Cerebellar nuclear complex (tissue), 1 donor: ENCODE data around the gene RNF103.
"Not testable (repeated sequence)": the region's sequence is repeated elsewhere in the genome, so short reads cannot be mapped to it uniquely, and the experiment has no call there.

Experiments used
- DNase-seq, 2 experiments: peaks; one replicate each; lab custom pipeline; 2025; lab: John Stamatoyannopoulos, UW

The RNF103 gene, protein sequence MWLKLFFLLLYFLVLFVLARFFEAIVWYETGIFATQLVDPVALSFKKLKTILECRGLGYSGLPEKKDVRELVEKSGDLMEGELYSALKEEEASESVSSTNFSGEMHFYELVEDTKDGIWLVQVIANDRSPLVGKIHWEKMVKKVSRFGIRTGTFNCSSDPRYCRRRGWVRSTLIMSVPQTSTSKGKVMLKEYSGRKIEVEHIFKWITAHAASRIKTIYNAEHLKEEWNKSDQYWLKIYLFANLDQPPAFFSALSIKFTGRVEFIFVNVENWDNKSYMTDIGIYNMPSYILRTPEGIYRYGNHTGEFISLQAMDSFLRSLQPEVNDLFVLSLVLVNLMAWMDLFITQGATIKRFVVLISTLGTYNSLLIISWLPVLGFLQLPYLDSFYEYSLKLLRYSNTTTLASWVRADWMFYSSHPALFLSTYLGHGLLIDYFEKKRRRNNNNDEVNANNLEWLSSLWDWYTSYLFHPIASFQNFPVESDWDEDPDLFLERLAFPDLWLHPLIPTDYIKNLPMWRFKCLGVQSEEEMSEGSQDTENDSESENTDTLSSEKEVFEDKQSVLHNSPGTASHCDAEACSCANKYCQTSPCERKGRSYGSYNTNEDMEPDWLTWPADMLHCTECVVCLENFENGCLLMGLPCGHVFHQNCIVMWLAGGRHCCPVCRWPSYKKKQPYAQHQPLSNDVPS

DNA sequence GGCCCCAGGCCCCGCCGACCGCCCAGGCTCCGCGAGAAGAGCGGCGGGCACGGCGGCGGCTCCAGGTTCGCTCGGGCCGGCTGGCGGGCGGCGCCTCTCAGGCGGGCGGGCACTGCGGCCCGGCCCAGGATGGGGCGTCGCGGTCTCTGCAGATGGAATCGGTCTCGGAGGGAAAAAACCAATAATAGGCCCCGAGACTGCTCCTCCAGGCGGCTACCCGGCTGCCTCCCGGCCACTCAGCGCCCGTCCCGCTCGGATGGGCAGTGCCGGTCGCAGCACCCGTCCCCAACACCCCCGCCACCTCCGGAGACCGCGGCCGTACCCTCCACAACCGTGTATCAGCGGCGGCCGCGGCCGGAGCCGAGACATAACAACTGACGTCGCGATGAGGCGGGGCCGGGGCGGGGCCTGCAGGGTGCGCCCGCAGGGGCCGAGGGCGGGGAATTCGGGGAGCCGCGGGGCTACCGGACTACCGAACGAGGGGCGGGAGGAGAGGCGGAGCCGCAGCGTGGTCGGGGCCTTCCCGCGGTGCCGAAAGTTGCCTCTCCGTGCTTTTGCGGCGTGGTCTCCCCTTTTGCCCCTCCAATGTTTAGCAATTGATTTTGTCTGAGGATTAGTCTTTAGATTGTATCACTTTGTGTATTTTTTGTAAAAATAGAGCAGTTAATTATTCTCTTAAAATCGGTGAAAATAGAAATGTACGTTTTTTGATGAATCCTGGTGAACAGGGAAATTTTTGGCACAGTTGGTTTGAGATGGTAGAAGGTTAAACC, at the start of gene RNF103:
TSS of gene RNF103 (minus strand) at position 372 of the 773 bp plus-strand sequence. CDS start 979 bp downstream, outside the sequence.
- peak; percentile 79 to 84 for DNase-seq

DNA sequence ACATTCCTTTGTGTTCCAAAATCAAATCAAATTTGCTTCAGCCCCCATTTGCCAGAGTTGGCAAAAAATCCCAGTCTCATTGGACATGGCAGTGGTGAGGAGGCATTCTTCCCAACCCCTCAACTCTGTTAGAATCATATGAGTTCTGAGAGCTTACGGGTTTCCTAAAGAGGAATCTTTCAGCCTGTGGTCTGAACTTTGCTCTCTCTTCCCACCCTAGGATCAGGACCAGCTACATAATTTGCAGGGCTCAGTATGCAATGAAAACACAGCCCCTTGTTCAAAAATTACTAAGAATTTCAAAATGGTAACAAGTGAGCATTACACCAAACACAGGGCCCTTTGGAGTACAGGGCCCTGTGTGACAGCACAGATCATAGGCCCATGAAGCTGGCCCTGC, 49.3 kb upstream of the RNF103 start:
- no peak for DNase-seq

DNA sequence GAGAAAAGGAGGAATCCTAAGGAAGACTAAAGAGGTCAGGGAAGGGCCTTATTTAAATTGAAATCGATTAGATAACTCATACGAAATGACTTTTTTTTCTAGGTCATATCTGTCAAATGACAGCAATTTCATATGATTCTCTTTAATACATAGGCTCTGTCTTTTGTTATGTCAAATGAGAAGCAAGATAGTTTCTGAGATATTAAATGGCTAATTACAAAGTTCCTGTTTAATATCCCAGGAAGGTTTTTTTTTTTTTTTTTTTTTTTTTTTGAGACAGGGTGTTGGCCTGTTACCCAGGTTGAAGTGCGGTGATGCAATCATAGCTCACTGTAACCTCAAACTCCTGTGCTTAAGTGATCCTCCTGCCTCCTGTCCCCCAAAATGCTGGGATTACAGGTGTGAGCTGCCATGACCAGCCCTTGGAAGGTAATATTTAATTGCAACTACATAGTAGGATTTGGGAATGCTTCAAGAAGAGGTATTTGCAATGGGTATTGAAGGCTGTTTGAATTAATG, 48.4 kb upstream of the RNF103 start:
- no peak for DNase-seq

DNA sequence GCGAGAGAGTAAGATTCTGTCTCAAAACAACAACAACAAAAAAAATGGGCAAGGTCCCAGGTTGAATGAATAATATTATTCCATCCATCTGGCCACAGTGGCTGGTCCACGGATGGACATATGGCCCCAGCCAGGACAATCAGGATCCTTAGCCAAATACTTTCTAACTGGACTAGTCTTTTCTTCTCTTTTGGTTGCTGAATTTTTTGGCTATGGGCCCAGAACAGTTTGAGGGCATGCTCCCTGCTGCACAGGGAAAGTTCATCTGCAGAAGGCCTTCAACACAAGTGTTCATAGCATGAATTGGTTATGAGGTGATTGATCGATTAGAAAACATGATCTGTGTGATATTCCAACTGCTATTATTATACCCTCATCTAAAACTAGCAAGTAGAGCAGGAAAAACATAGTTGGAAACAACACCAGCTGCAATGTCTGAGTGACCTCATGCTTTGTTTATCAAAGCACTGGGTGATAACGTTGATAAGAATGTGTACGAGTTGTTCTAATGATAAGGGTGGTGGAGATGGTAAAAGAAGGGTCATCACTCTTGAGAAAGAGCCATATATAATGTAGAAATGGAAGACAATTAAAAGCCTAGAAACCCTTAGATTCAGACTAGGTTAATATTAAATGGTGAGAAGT, 47.8 kb upstream of the RNF103 start:
- DNase-seq = peak; percentile 69 to 92

DNA sequence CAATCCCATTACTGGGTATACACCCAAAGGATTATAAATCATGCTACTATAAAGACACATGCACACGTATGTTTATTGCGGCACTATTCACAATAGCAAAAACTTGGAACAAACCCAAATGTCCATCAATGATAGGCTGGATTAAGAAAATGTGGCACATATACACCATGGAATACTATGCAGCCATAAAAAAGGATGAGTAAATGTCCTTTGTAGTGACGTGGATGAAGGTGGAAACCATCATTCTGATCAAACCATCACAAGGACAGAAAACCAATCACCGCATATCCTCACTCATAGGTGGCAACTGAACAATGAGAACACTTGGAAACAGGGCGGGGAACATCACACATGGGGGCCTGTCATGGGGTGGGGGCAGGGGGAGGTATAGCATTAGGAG, 45.7 kb upstream of the RNF103 start:
- not testable (repeated sequence) for DNase-seq

DNA sequence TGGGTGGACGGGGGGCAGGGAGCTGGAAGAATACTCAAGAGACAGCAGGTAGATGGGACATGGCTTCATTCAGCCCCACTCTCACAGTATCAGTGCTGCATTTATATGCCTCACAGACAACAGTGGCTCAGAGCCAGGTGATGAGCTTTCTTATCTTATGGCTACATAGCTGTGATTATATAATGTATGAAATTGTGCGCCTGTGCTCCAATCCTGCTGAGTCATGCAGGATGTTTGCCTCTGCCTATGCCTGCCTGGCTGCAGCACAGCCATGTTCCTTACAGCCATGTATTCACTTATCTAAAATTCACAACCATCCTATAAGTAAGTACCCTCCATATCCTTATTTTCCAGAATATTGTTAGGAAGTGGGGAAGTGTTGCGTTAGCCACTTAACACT, 37.7 kb upstream of the RNF103 start:
- no peak for DNase-seq

DNA sequence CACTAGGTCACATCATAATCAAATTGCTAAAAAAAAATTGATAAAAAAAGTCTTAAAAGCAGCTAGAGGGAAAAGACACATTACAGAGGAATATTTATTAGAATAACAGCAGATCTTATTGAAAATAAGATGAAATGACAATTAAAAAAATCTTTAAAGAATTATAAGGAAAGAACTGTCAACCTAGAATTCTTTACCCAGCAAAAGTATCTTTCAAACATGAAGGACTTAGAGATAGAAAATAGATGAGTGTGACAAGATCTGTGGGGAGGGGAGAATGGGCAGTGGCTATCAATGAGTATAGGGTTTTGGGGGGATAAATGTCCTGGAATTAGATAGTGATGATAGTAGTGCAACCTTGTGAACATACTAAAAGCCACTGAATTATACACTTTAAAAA, 26.5 kb upstream of the RNF103 start:
- no peak for DNase-seq

DNA sequence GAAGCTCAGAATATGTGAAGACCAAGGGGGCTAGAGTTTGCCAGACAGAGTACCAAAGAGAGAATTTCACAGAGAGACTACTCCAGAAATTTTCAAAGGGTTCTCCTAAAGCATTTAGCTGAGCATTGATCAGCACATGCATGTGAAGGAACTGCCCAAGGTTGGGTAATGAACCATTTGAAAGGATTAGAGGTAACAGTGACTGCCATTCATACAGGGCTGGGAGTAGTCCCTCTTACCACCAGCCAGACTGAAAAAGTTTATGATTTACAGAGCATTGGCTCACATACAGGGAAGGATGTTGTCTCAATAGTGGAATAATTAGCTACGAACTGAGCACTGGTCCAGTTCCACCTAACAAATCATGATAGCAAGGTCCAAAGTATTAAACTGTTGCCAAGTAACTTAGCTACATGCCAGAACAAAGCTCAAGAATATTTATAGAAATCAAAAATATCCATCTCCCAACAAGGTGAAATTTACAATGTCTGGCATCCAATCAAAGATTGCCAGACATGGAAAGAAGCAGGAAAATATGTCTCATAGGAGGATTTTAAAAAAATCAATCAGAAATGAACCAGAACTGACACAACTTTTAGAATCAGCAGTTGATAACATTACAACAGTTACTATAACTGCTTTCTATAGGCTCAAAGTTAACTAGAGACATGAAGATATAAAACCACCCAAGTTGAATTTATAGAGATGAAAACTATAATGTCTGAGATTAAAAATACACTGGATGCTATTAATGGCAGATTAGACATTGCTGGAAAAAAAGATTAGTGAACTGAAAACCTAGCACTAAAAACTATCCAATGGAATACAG, 25.7 kb upstream of the RNF103 start:
- no peak for DNase-seq

DNA sequence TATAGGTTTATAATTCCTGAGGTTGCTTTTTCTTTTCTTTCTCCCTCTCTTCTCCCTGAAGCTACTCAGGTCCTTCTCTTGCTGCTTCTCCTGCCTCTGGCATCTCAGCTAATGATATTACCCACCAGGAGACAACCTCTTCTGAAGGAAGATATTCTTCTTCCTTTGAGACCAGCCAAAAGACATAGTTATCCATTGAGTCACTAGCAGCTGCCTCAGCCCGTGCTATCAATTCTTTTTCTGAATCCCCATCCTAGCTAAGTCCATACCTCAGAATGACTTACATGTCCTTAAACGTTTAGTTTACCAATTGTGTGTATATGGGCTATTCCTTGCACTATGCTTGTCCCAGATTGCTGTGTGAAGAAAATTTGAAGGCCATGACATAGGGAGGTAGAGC, 25.0 kb upstream of the RNF103 start:
- no peak for DNase-seq

DNA sequence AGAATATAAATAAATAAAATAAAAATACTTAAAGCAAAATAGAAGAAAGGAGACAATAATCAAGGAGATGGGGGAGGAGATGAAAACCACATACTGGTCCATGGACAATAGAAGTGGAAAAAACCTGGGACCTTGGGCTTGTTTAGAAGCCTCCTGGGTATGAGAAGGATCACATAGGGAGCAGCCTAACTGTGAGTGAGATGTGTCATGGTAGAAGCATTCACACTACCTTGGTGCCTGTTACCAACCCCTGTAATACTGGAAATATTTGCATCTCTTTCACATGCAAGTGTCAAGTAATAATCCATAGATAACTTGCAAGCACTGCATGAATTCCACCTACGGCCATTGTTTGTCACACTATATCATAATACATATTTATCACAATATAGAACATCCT, 23.2 kb upstream of the RNF103 start:
- no peak for DNase-seq

DNA sequence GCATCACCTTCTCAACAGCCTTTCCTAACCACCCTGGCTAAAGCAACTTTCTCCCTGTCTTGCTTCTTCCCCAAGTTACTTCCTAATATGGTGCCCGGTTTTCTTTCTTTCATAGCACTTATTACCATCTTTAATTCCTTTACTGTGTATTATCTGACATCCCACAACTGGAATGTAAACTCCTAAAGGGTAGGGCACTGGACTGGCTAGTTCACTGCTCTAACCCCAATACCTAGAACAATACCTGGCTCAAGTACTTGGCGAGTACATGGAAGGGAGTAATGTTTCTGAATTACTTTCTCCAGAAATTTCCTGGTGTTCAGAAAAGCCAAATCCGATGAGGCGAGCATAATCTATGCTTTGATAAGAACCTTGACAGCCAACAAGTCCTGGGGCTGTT, 22.7 kb upstream of the RNF103 start:
- no peak for DNase-seq

DNA sequence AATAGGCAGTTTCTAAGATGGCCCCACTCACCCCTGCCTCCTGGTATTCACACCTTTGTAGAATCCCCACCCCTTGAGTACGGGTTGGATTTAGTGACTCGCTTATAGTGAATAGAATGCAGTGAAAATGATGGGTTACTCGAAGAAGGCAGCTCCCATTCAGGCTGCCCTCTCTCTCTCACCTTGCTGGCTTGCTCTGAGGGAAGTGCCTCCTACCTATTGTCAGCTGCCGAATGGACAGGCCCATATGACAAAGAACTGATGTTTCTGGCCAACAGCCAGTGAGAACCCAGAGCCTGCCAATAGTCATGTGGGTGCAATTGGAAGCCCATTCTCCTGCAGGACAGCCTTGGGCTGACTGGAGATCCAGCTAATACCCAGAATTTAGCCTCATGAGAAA, 22.1 kb upstream of the RNF103 start:
- no peak for DNase-seq

DNA sequence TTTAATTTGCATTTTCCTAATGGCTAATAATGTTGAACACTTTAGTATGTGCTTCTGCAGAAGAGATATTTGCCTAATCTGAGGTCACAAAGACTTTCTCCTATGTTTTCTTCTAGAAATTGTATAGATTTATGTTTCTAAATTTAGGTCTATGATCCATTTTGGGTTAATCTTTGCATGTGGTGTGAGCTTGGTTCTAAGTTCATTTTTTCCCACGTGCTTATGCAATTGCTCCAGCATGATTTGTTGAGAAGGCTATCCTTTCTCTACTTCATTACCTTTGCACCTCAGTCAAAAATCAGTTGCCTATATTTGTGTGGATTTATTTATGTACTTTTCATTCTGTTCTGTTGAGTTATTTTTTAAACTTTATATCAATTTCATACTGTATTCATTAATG, 15.0 kb upstream of the RNF103 start:
- no peak for DNase-seq

DNA sequence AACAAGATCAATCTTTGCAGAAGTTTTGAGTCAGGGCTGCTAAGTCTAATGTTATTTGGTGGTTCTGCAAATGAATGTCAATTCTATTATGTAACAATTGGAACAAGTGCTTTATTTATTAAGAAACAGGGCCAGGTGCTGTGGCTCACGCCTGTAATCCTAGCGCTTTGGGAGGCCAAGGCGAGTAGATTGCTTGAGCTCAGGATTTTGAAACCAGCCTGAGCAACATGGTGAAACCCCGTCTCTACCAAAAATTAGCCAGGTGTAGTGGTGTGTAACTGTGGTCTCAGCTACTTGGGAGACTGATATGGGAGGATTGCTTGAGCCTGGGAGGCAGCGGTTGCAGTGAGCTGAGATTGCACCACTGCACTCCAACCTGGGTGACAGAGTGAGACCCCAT, 13.2 kb upstream of the RNF103 start:
- peak; percentile 2 to 17 for DNase-seq

DNA sequence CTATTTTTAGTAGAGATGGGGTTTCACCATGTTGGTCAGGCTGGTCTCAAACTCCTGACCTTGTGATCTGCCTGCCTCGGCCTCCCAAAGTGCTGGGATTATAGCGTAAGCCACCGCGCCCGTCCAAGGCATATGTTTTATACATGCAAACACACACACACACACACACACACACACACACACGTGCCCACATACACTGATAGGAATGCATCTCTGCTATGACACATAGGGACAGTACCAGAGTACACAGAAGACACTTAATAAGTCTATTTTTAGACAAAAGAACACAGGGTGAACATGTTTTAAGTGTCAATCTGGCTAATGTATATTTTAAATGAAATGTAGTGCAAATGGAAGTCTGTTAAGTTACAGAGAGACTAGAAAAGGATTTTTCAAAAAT, 10.7 kb upstream of the RNF103 start:
- no peak for DNase-seq

DNA sequence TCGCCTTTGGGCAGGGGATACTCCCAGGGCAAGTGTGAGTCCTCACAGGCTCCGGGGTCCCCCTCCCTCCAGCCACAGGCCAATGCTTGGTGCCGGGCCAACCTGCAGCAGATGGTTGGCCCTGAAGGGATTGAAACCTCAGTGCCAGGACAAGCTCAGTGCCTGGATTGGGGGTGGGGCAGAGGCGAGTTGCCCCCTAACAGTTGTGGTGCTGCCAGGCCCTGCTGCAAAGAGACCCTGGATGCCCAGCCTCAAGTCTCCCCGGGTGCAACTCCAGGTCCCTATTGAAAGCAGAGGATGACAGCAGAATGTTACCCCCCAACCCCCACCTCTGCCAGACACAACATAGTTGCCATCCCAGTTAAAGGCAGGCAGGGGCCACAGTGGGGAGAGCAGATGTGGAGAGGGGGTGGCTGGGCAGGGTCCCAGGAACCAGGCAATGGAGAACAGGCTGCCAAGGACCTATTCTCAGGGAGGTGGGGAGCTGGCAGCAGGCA, 9.5 kb upstream of the RNF103 start:
- peak; percentile 58 to 59 for DNase-seq

DNA sequence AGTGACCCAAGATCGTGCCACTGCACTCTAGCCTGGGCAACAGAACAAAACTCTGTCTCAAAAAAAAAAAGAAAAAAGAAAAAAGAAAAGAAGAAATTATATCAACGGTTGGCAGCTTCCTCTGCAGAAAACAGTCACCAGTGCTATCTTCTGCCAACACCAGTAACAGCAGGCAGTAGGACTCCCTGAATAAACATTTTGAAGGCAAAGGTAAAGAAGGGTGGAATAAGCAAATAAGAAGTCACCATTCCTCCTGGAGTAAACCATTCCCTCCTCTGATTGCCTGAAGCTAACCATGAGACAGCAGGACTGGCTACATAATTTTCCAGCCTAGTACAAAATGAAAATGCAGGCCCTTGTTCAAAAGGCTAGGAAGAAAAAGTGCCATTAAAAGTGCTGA, 9.0 kb upstream of the RNF103 start:
- peak in 1 of 2 experiments; percentile 43 for DNase-seq

DNA sequence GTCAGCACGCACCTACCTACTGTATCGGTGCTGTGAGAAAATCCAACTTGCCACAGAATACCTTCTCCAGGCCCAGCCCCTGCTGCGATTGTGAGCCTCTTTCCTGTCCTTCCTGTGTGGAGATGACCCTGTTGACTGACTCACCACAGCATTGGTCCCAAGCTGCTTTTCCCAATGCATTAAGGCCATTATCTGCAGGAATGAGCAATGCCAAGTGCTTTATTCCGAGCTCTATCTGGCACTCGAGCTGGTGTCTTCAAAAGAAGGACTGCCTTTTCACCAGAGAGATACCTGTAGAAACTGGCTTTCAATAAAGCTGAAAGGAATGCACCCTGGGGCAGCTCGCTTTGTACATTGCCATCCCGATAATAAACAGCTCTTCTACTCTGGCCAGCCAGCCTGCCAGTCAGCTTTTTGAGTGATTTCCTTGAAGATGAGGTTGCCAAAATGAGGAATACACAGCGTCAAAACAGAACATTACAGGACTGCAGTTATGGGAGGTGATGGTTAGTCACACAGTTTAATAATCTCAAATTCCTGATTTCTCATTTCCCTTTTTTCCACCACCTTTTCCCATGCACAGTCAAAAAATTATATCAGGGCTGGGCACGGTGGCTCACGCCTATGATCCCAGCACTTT, 8.3 kb upstream of the RNF103 start:
- DNase-seq = peak; percentile 14 to 17

DNA sequence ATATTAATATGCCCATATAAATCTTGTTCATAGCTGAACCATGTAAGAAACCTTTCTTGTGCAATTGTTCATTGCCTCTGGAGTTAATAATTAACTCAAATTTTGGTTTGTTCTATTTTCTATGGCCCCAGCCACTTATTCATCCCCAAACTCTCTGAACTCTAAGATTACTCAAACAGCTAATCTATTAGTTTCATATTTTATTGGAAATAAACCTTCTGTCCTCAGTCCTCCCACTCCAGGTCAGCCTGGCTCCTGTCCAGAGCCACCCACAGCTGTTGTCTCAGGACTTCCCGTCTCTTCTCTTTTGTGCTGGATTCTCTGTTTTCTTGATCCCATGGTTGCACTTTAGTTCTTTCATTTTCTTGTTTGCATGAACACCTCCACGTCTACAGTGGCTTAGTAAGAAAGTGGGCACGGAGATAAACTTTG, 4.4 kb upstream of the RNF103 start:
- DNase-seq = no peak

DNA sequence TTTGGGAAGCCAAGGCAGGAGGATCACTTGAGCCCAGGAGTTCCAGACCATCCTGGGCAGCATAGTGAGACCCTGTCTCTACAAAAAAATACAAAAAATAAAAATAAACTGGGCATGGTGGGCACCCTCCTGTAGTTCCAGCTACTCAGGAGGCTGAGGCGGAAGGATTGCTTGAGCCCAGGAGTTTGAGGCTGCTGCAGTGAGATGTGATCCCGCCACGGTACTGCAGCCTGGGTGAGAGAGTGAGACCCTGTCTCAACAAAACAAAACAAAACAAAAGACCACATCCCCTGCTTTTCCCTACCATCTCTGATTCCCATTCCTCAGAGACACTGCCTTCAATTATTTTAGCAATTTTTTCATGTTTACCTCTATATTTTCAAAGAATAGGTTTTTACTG, 3.9 kb upstream of the RNF103 start:
- DNase-seq = no peak
